ENCODE measurements around the gene POU3F1.

DNA sequence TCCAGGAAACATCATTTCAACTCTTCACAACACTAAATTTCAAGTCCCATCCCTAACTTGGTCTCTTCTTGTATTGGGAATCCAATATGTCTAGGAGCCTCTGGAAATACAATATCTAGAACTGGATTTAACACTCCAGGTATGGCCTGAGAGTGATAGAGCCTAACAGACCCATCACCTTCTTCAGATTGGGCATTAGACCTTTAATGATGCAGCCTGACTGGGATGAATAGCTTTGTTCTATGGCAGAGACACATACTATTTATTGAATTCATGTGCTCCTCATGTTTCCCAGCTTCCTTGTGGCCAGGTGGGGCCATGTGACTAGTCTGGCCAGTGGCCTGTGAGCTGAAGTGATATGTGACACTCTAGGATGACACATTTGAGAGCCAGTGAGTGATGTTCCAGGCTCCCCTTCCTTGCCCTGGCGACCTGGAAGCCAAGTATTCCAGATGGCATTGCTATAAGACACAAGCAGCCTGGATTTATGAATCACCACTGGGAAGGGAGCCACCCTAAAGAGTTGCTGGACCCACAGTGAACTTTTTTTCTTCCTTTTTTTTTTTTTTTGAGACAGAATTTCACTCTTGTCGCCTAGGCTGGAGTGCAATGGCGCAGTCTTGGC, 31.0 kb upstream of the POU3F1 start:
- TF ChIP-seq, protein P1, sequence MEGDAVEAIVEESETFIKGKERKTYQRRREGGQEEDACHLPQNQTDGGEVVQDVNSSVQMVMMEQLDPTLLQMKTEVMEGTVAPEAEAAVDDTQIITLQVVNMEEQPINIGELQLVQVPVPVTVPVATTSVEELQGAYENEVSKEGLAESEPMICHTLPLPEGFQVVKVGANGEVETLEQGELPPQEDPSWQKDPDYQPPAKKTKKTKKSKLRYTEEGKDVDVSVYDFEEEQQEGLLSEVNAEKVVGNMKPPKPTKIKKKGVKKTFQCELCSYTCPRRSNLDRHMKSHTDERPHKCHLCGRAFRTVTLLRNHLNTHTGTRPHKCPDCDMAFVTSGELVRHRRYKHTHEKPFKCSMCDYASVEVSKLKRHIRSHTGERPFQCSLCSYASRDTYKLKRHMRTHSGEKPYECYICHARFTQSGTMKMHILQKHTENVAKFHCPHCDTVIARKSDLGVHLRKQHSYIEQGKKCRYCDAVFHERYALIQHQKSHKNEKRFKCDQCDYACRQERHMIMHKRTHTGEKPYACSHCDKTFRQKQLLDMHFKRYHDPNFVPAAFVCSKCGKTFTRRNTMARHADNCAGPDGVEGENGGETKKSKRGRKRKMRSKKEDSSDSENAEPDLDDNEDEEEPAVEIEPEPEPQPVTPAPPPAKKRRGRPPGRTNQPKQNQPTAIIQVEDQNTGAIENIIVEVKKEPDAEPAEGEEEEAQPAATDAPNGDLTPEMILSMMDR (IDR thresholded peaks at IDR 0.05) = no peak
- TF ChIP-seq POLR2A (IDR thresholded peaks at IDR 0.05) = no peak

All from thyroid gland (tissue), 4 donors.